ENCODE results near the gene EIF2S2. TPM values are rescaled to one million over a fixed set of nuclear protein-coding genes. Genes with fewer than 3 reads are reported as not detected.

EIF2S2 gene
- polyA plus RNA-seq, 3 donors, result 18.8 to 20.1 (median 18.9) TPM

DNA sequence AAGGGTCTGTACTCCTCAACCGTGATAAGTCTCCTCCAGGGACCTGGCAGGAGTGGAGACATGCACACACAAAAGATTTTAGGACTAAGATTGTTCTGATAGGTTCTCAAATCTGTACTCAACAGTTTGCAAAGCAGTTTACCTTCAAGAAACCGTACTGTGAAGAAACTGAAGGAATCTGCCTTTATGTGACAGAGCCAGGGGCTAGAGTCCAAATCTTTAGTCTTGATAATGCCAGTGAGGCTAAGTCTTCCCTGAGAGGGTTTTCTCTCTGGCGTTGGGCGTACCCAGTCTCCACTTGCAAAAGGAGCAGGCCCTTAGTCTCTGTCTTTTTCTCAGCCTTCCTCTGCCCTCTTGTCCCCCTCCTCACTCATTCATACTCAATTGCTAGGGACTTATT, 70.8 kb downstream of the EIF2S2 start:
- DNase-seq, result no peak
- Mint-ChIP-seq H3K27ac (peak overlapping the region in 3 of 7 donors; percentile 30 to 80 (median 78)), H3K9me3 (no peaks in the 10 kb centered on the region), H3K4me3 (no peak overlapping the region), H3K27me3 (ENCODE audit: low read depth in 3 of 3) (no peaks in the 10 kb centered on the region), H3K4me1 (peaks cover 26% of the 10 kb centered on the region), H3K36me3 (peaks cover 15 to 38% of the 10 kb centered on the region in 2 donors)
- peaks cover 100% of the 10 kb centered on the region for H4K20me1 ChIP-seq (ENCODE audit: insufficient read depth, low read length)
- peaks cover 100% of the 10 kb centered on the region for H3K79me2 ChIP-seq (ENCODE audit: insufficient read depth, low read length)
- 100% methylated on average over 2 of the region's 4 CpGs for WGBS (ENCODE audit: insufficient coverage)
- no peaks in the 10 kb centered on the region for H3K4me1 ChIP-seq (ENCODE audit: control insufficient read depth in 1 of 2, insufficient read depth in 2 of 2, low read length in 2 of 2)
- H2AFZ ChIP-seq (ENCODE audit: insufficient read depth, low read depth, low read length, poor library complexity, severe bottlenecking), result no peak overlapping the region
- H3K4me2 ChIP-seq (replicated peaks; ENCODE audit: extremely low read depth, low read length, poor library complexity, severe bottlenecking), result no peak overlapping the region
- H3K36me3 ChIP-seq (replicated peaks in 1 of 2; ENCODE audit: control insufficient read depth in 1 of 2, insufficient read depth in 2 of 2, low read length in 2 of 2), result peaks cover 3 to 71% of the 10 kb centered on the region in 2 donors
- no peaks in the 10 kb centered on the region for H3K9me3 ChIP-seq (replicated peaks in 1 of 2; ENCODE audit: control insufficient read depth in 1 of 2, insufficient read depth in 1 of 2, low read length in 2 of 2)
- H3K9ac ChIP-seq (ENCODE audit: insufficient read depth, low read length, poor library complexity, severe bottlenecking), result no peak overlapping the region
- TF ChIP-seq CTCF (IDR thresholded peaks at IDR 0.05), result no peak
- H3K4me3 ChIP-seq (replicated peaks in 1 of 3; ENCODE audit: low read depth in 2 of 3, low read length in 3 of 3), result no peak overlapping the region
- no peak overlapping the region for H3K27ac ChIP-seq (ENCODE audit: low read depth in 1 of 2, low read length in 2 of 2)
- no peaks in the 10 kb centered on the region for H3K27me3 ChIP-seq (ENCODE audit: control insufficient read depth in 2 of 2, insufficient read depth in 2 of 2, low read length in 2 of 2)
- intact Hi-C loops (cut with micrococcal nuclease), result no loop called here

DNA sequence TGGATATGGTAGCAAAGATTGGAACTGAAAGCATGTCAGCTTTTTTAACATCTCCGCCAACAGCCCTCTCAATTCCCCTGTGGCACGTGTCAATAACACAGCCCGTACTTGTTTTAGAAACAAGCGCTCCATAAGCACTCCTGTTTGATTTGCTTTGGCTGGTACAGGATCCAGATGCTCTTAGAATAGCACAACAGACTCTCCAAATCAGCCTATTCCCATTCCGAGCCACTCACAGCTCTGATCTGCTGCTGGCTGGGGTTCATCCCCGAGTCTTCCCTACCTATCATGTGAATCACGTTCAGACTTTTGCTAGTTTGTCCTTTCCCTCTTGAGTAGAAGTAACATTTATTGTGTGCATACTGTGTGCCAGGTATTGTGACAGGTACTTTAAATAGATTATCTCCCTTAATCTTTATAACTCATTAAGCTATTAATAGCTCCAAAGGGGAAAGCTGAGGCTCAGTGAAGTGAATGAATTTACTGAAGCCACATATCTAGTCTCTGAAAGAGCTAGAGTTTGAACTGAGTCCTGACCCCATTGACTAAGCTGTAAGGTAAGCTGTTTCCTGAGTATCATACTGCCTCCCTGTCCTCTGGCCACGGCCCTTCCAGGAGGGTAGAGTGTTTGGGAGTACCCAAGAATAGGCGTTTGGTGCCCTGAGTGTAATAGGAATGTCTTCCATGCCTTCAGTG, 71.6 kb downstream of the EIF2S2 start:
- Histone ChIP-seq H3K79me2 (ENCODE audit: insufficient read depth, low read length) (peaks cover 100% of the 10 kb centered on the region), H3K27me3 (ENCODE audit: control insufficient read depth in 2 of 2, insufficient read depth in 2 of 2, low read length in 2 of 2) (no peaks in the 10 kb centered on the region), H3K4me3 (replicated peaks in 1 of 3; ENCODE audit: low read depth in 2 of 3, low read length in 3 of 3) (no peak overlapping the region), H3K9me3 (replicated peaks in 1 of 2; ENCODE audit: control insufficient read depth in 1 of 2, insufficient read depth in 1 of 2, low read length in 2 of 2) (no peaks in the 10 kb centered on the region), H3K4me1 (ENCODE audit: control insufficient read depth in 1 of 2, insufficient read depth in 2 of 2, low read length in 2 of 2) (no peaks in the 10 kb centered on the region), H3K27ac (ENCODE audit: low read depth in 1 of 2, low read length in 2 of 2) (no peak overlapping the region), H4K20me1 (ENCODE audit: insufficient read depth, low read length) (peaks cover 100% of the 10 kb centered on the region), H2AFZ (ENCODE audit: insufficient read depth, low read depth, low read length, poor library complexity, severe bottlenecking) (no peak overlapping the region), H3K4me2 (replicated peaks; ENCODE audit: extremely low read depth, low read length, poor library complexity, severe bottlenecking) (no peak overlapping the region), H3K9ac (ENCODE audit: insufficient read depth, low read length, poor library complexity, severe bottlenecking) (no peak overlapping the region), H3K36me3 (replicated peaks in 1 of 2; ENCODE audit: control insufficient read depth in 1 of 2, insufficient read depth in 2 of 2, low read length in 2 of 2) (peaks cover 0 to 63% of the 10 kb centered on the region in 2 donors)
- Mint-ChIP-seq H3K9me3 (no peaks in the 10 kb centered on the region), H3K4me1 (peaks cover 27% of the 10 kb centered on the region), H3K27me3 (ENCODE audit: low read depth in 3 of 3) (no peaks in the 10 kb centered on the region), H3K4me3 (no peak overlapping the region), H3K27ac (no peak overlapping the region), H3K36me3 (peaks cover 14 to 36% of the 10 kb centered on the region in 2 donors)
- no peak for DNase-seq
- 96% methylated on average over 4 of the region's 9 CpGs for WGBS (ENCODE audit: insufficient coverage)
- TF ChIP-seq CTCF (IDR thresholded peaks at IDR 0.05), result no peak
- intact Hi-C loops (cut with micrococcal nuclease), result no loop called here

Small RNA genes lying within 50 kb of the gene (small RNA-seq; reads per million reads assigned to genes)
- not detected for gene MIR4755 (ENCODE audit: insufficient read length, low read depth)

Other genes starting within 250 kb of the EIF2S2 start
- gene RALY, start 118.3 kb downstream of the EIF2S2 start, polyA plus RNA-seq, result 100 to 1,000 TPM in 2 of 3 donors, 10 to 100 TPM in 1; 88.4 to 154 (median 152) TPM
- under 1 TPM in 1 of 3 donors, not detected in 2; 0.40 TPM for gene ASIP, start 129.2 kb upstream of the EIF2S2 start, polyA plus RNA-seq
- 10 to 100 TPM; 35.7 to 42.7 (median 41.1) TPM for gene AHCY, start 191.1 kb upstream of the EIF2S2 start, polyA plus RNA-seq

All from CD14-positive monocyte (primary cell).